ENCODE data around the gene COX17.

The COX17 gene

GRCh38 chr3:119715105-119715504 is 37.9 kb upstream of the COX17 start:
- CTCF ChIA-PET, result no interaction called here
- TF ChIP-seq ARNT (IDR thresholded peaks at IDR 0.05) (no peak), FOXM1 (IDR thresholded peaks at IDR 0.05; ENCODE audit: borderline replicate concordance) (no peak), L3MBTL2 (conservative IDR thresholded peaks at IDR 0.05) (no peak), FOXK2 (IDR thresholded peaks at IDR 0.05) (no peak), NFRKB (IDR thresholded peaks at IDR 0.05) (no peak), ZNF384 (IDR thresholded peaks at IDR 0.05) (no peak), ELF4 (IDR thresholded peaks at IDR 0.05) (no peak), SP1 (IDR thresholded peaks at IDR 0.05) (no peak), CTBP1 (IDR thresholded peaks at IDR 0.05; ENCODE audit: borderline replicate concordance) (no peak), FOXA1 (IDR thresholded peaks at IDR 0.05) (no peak), TARDBP (IDR thresholded peaks at IDR 0.05) (no peak)
- POLR2A ChIA-PET, result no interaction called here

GRCh38 chr3:119703820-119704531 is 26.8 kb upstream of the COX17 start:
- POLR2A ChIA-PET, result no interaction called here
- TF ChIP-seq CTBP1 (IDR thresholded peaks at IDR 0.05; ENCODE audit: borderline replicate concordance) (no peak), SUZ12 (IDR thresholded peaks at IDR 0.05) (no peak), ARNT (IDR thresholded peaks at IDR 0.05) (no peak), FOXK2 (IDR thresholded peaks at IDR 0.05) (no peak)
- CTCF ChIA-PET, result no interaction called here
- DNase-seq (ENCODE audit: extremely low spot score), result no peak

More at GRCh38 chr3:119715105-119715504, 37.9 kb upstream of the COX17 start:
- DNase-seq (ENCODE audit: extremely low spot score), result no peak

DNA sequence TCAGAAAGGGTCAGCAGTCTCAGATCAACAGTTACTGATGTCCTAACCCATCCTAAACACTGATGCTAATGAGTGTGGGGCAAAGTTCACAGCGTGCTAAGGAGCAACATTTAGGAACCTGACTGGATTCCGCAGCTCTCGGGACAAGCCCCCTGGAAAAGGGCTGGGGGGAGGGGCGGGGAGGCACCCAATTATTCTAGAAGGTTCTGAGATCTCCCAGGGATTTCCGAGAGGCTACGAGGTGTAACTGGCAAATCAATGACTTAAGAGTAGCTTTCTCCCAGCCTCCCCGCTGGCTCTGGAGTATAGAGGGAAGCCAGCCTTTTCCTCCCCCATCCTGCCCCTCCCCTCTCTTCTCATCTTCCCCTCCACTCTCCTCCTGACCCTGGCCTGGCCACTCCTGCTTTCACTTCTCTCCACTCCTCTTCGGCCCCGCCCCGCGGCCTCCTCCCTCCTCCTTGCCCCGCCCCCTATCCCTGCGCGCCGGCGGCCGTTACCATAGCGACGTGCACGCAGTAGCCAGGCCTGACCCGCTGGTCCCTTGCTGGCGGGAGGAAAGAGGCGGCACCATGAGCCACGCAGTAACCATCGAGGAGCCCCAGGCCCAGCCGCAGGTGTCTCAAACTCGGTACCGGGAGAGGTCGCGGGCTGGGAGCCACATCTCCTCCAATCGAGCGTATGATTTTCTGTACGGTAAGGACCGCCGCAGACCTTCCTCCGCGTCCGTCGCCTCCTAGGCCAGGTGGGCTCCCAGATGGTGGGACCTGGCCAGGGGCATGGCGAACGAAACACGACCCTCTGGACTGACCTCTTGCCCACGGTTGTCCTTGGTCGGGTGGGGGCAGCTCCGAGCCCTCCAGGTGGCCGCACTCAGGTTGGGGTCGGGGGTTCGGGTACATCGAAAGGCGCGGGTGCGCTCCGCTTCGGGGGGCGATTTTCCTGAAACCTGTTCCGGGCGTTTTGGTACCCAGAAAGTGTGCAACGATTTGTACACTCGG is 25.6 kb upstream of the COX17 start, which contains the start of gene CFAP91:
Gene CFAP91 (plus strand): TSS at position 493 of the 998 bp plus-strand sequence. CDS start 77 bp downstream, at position 570.
- TF ChIP-seq FOXK2 (IDR thresholded peaks at IDR 0.05) (no peak), FOXA1 (IDR thresholded peaks at IDR 0.05) (no peak), BHLHE40 (IDR thresholded peaks at IDR 0.05; ENCODE audit: borderline replicate concordance) (no peak)
- DNase-seq (ENCODE audit: extremely low spot score), result no peak
- ChIA-PET POLR2A (no interaction called here), CTCF (no interaction called here)

DNA sequence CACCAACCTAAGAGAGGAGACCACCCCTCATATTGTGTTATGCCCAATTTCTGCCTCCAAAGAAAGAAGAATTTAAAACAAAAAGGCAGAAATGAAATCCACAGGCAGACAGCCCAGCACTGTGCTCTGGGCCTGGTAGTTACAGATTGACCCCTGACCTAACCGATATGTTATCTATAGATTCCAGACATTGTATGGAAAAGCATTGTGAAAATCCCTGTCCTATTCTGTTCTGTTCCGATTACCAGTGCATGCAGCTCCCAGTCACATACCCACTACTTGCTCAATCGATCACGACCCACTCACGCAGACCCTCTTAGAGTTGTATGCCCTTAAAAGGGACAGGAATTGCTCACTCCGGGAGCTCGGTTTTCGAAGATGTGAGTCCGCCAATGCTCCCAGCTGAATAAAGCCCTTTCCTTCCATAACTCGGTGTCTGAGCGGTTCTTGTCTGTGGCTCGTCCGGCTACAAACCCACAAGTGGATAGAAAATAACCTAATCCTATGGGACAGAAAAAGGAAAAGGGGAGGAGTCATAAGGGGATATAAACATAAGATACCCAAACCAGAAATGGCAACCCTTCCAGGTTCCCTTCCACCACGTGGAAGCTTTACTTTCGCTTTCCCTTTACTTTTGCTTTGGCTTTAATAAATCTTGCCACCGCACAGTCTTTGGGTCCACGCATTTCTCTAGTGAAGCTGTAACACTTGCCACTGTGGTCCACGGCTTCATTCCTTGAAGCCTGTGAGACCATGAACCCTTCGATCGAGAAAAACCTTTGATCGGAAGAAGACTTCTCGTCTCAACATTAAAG is 23.9 kb upstream of the COX17 start:
- no peak for DNase-seq (ENCODE audit: extremely low spot score)
- ChIA-PET POLR2A (no interaction called here), CTCF (no interaction called here)
- TF ChIP-seq CTBP1 (IDR thresholded peaks at IDR 0.05; ENCODE audit: borderline replicate concordance), result no peak
- no peak for TF ChIP-seq ZNF384 (IDR thresholded peaks at IDR 0.05)
- TF ChIP-seq SP1 (IDR thresholded peaks at IDR 0.05), result no peak
- TF ChIP-seq ELF4 (IDR thresholded peaks at IDR 0.05), result no peak
- no peak for TF ChIP-seq BHLHE40 (IDR thresholded peaks at IDR 0.05; ENCODE audit: borderline replicate concordance)
- TF ChIP-seq NFRKB (IDR thresholded peaks at IDR 0.05), result no peak
- no peak for TF ChIP-seq LEF1 (IDR thresholded peaks at IDR 0.05; ENCODE audit: borderline replicate concordance)
- no peak for TF ChIP-seq TARDBP (IDR thresholded peaks at IDR 0.05)

DNA sequence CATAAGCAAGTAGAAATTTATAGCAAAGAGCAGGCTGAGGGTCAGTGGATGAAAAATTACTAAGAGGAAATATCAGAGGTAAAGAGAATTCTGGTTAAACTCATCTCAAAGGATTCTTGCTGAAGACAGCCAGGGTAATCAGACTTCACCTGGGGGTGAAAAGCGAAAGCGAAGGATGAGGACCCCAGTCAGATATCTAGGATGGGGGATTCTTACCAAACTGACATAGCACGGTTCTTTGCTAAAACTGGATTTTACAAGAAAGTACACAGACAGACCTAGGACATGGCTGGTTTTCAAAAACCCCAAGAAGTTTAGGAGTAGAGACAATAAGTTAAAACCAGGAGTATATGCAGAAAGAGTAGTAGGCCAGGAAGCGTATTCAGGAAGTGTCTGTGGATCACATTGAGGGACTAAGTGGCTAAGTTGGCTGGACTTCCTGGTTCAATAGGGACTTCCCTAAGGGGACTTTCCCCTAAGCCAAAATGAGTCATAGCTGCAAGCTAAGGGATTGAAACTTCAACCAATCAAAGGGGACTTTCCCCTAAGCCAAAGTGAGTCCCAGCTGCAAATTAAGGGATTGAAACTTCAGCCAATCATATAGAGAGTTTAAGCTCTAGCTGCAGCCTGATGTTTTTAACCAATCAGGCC is 23.2 kb upstream of the COX17 start:
- no peak for DNase-seq (ENCODE audit: extremely low spot score)
- POLR2A ChIA-PET, result no interaction called here
- CTCF ChIA-PET, result no interaction called here
- no peak for TF ChIP-seq BHLHE40 (IDR thresholded peaks at IDR 0.05; ENCODE audit: borderline replicate concordance)
- no peak for TF ChIP-seq LEF1 (IDR thresholded peaks at IDR 0.05; ENCODE audit: borderline replicate concordance)
- no peak for TF ChIP-seq FOXK2 (IDR thresholded peaks at IDR 0.05)
- TF ChIP-seq ZNF384 (IDR thresholded peaks at IDR 0.05), result no peak
- TF ChIP-seq, protein P1, sequence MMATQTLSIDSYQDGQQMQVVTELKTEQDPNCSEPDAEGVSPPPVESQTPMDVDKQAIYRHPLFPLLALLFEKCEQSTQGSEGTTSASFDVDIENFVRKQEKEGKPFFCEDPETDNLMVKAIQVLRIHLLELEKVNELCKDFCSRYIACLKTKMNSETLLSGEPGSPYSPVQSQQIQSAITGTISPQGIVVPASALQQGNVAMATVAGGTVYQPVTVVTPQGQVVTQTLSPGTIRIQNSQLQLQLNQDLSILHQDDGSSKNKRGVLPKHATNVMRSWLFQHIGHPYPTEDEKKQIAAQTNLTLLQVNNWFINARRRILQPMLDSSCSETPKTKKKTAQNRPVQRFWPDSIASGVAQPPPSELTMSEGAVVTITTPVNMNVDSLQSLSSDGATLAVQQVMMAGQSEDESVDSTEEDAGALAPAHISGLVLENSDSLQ (IDR thresholded peaks at IDR 0.05), result no peak
- TF ChIP-seq FOXA1 (IDR thresholded peaks at IDR 0.05), result no peak
- no peak for TF ChIP-seq HDGF (IDR thresholded peaks at IDR 0.05; ENCODE audit: borderline replicate concordance)
- TF ChIP-seq L3MBTL2 (conservative IDR thresholded peaks at IDR 0.05), result no peak
- no peak for TF ChIP-seq SP1 (IDR thresholded peaks at IDR 0.05)
- no peak for TF ChIP-seq TARDBP (IDR thresholded peaks at IDR 0.05)
- TF ChIP-seq NFRKB (IDR thresholded peaks at IDR 0.05), result no peak

- ChIA-PET POLR2A (no interaction called here), CTCF (no interaction called here)
- no peak for TF ChIP-seq FOXK2 (IDR thresholded peaks at IDR 0.05)
- no peak for TF ChIP-seq TARDBP (IDR thresholded peaks at IDR 0.05)
- no peak for TF ChIP-seq BHLHE40 (IDR thresholded peaks at IDR 0.05; ENCODE audit: borderline replicate concordance)
- no peak for TF ChIP-seq CTBP1 (IDR thresholded peaks at IDR 0.05; ENCODE audit: borderline replicate concordance)
- TF ChIP-seq ARNT (IDR thresholded peaks at IDR 0.05), result no peak
- TF ChIP-seq, protein P1 (IDR thresholded peaks at IDR 0.05), result no peak
- no peak for TF ChIP-seq SUZ12 (IDR thresholded peaks at IDR 0.05)
- TF ChIP-seq HDGF (IDR thresholded peaks at IDR 0.05; ENCODE audit: borderline replicate concordance), result no peak
- no peak for TF ChIP-seq L3MBTL2 (conservative IDR thresholded peaks at IDR 0.05)
- TF ChIP-seq SP1 (IDR thresholded peaks at IDR 0.05), result no peak
- no peak for TF ChIP-seq NFRKB (IDR thresholded peaks at IDR 0.05)
- TF ChIP-seq ELF4 (IDR thresholded peaks at IDR 0.05), result no peak
- no peak for TF ChIP-seq LEF1 (IDR thresholded peaks at IDR 0.05; ENCODE audit: borderline replicate concordance)
- no peak for TF ChIP-seq FOXA1 (IDR thresholded peaks at IDR 0.05)
- no peak for DNase-seq (ENCODE audit: extremely low spot score)
These were observed 20.2 kb upstream of the COX17 start for GRCh38 chr3:119697394-119697793.

Measured in HEK293T (cell line).